ENCODE data around the gene ST8SIA4.
A peak's percentile ranks its signal among the peaks of the same experiment; 100 is the strongest.

ST8SIA4 gene

DNA sequence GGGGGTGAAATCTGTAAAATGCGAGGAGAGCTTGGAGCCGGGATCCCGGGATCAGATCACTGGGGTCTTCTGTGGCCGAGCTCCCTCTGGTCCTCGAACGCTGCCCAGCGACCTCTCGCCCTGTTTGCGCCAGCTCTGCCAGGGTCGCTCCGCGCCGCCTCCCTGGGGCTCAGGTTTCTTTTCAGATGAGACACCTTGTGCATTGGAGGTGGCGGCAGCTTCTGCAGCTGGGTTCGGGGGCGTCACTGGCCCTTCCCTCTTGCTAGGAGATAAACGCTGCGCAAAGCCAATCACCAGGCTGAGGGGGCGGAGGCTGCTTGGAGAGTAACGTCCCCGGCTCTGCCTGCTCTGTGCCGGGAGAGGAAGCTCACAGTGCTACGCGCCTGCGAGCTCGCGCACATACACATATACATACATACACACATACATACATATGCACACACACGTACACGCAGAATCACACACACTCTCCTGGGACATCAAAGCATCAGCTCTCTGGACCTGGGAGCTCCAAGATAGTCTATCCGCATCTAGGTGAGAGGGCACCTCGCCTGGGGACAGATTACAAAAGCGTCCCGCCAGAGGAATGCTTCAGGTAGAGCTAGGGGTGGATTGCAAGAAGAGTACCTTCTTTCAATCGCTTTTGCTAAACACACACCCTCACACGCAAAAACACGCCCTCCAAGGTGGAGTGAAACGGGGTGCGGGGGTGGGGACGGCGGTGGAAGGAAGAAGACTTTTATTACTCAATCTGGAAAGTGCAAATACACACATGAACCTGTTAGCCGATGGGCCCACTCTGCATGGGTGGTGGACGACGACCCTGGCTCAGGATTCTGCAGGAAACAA is at the start of gene ST8SIA4:
TSS of gene ST8SIA4 (minus strand) at position 244 of the 849 bp plus-strand sequence. CDS start 327 bp downstream, outside the sequence.
- no peaks in the 10 kb centered on the region for H3K27me3 ChIP-seq (ENCODE audit: insufficient read depth, low read length, poor library complexity, severe bottlenecking)
- peak within 1 kb of the TSS; percentile 99 for H3K9ac ChIP-seq (ENCODE audit: low read depth, low read length, poor library complexity, severe bottlenecking)

GRCh38 chr5:100950985-100951384 is 47.9 kb upstream of the ST8SIA4 start:
- Histone ChIP-seq H3K9ac (ENCODE audit: low read depth, low read length, poor library complexity, severe bottlenecking) (no peak overlapping the region), H4K20me1 (ENCODE audit: insufficient read depth, low read length, poor library complexity, severe bottlenecking) (no peaks in the 10 kb centered on the region), H3K9me3 (ENCODE audit: insufficient read depth, low read depth, low read length) (no peaks in the 10 kb centered on the region), H2AFZ (ENCODE audit: low read length) (no peak overlapping the region), H3K4me1 (ENCODE audit: insufficient read depth, low read length, poor library complexity, severe bottlenecking) (no peaks in the 10 kb centered on the region), H3K9me2 (replicated peaks; ENCODE audit: low read depth, low read length) (no peaks in the 10 kb centered on the region), H3K4me3 (ENCODE audit: low read length, poor library complexity, severe bottlenecking) (no peak overlapping the region), H3K4me2 (ENCODE audit: low read depth, low read length, poor library complexity, severe bottlenecking) (no peak overlapping the region), H3K27me3 (ENCODE audit: insufficient read depth, low read length, poor library complexity, severe bottlenecking) (no peaks in the 10 kb centered on the region), H3K79me2 (ENCODE audit: insufficient read depth, low read length) (no peaks in the 10 kb centered on the region), H3F3A (ENCODE audit: low read depth) (no peaks in the 10 kb centered on the region), H3K36me3 (ENCODE audit: insufficient read depth, low read length) (no peaks in the 10 kb centered on the region)
- TF ChIP-seq, protein P1, sequence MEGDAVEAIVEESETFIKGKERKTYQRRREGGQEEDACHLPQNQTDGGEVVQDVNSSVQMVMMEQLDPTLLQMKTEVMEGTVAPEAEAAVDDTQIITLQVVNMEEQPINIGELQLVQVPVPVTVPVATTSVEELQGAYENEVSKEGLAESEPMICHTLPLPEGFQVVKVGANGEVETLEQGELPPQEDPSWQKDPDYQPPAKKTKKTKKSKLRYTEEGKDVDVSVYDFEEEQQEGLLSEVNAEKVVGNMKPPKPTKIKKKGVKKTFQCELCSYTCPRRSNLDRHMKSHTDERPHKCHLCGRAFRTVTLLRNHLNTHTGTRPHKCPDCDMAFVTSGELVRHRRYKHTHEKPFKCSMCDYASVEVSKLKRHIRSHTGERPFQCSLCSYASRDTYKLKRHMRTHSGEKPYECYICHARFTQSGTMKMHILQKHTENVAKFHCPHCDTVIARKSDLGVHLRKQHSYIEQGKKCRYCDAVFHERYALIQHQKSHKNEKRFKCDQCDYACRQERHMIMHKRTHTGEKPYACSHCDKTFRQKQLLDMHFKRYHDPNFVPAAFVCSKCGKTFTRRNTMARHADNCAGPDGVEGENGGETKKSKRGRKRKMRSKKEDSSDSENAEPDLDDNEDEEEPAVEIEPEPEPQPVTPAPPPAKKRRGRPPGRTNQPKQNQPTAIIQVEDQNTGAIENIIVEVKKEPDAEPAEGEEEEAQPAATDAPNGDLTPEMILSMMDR (conservative IDR thresholded peaks at IDR 0.05; ENCODE audit: low read length): no peak
- TF ChIP-seq EZH2phosphoT487 (IDR thresholded peaks at IDR 0.05; ENCODE audit: borderline replicate concordance): no peak

More for the DNA sequence above, at the start of gene ST8SIA4:
- Histone ChIP-seq H3K79me2 (ENCODE audit: insufficient read depth, low read length) (peaks cover 42% of the 10 kb centered on the region), H2AFZ (ENCODE audit: low read length) (peak within 1 kb of the TSS; percentile 78), H3K9me2 (replicated peaks; ENCODE audit: low read depth, low read length) (no peaks in the 10 kb centered on the region), H3K4me1 (ENCODE audit: insufficient read depth, low read length, poor library complexity, severe bottlenecking) (peaks cover 27% of the 10 kb centered on the region), H4K20me1 (ENCODE audit: insufficient read depth, low read length, poor library complexity, severe bottlenecking) (peaks cover 5% of the 10 kb centered on the region), H3K9me3 (ENCODE audit: insufficient read depth, low read depth, low read length) (no peaks in the 10 kb centered on the region), H3F3A (ENCODE audit: low read depth) (peaks cover 7% of the 10 kb centered on the region), H3K4me2 (ENCODE audit: low read depth, low read length, poor library complexity, severe bottlenecking) (peak within 1 kb of the TSS; percentile 79), H3K4me3 (ENCODE audit: low read length, poor library complexity, severe bottlenecking) (peak within 1 kb of the TSS; percentile 79), H3K36me3 (ENCODE audit: insufficient read depth, low read length) (no peaks in the 10 kb centered on the region)
- TF ChIP-seq, protein P1 (conservative IDR thresholded peaks at IDR 0.05; ENCODE audit: low read length): no peak
- no peak for TF ChIP-seq EZH2phosphoT487 (IDR thresholded peaks at IDR 0.05; ENCODE audit: borderline replicate concordance)

DNA sequence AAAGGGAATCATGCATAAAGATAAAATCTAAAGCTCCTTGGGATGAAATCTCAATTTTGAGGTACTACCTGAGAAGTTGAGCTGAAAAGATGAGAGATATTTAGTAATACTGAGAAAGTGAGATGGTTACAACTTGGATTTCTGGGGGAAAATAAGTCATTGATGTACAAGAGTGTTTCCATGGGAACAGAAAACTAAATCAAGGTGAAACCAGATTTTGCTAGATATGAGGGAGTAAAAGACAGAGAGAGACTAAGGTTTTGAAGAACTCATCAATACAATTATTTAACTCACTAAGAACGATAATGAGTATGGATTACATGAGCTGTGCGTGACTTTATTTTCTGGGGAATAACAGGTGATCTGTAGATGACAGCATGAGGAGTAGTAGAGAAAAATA is 10.2 kb upstream of the ST8SIA4 start:
- TF ChIP-seq, protein P1 (conservative IDR thresholded peaks at IDR 0.05; ENCODE audit: low read length): no peak
- no peak for TF ChIP-seq EZH2phosphoT487 (IDR thresholded peaks at IDR 0.05; ENCODE audit: borderline replicate concordance)
- H3K4me3 ChIP-seq (ENCODE audit: low read length, poor library complexity, severe bottlenecking): no peak overlapping the region
- no peaks in the 10 kb centered on the region for H4K20me1 ChIP-seq (ENCODE audit: insufficient read depth, low read length, poor library complexity, severe bottlenecking)
- H3K9ac ChIP-seq (ENCODE audit: low read depth, low read length, poor library complexity, severe bottlenecking): no peak overlapping the region
- H3F3A ChIP-seq (ENCODE audit: low read depth): no peaks in the 10 kb centered on the region
- H3K4me1 ChIP-seq (ENCODE audit: insufficient read depth, low read length, poor library complexity, severe bottlenecking): peaks cover 6% of the 10 kb centered on the region
- H3K36me3 ChIP-seq (ENCODE audit: insufficient read depth, low read length): no peaks in the 10 kb centered on the region
- H2AFZ ChIP-seq (ENCODE audit: low read length): no peak overlapping the region
- H3K9me2 ChIP-seq (replicated peaks; ENCODE audit: low read depth, low read length): no peaks in the 10 kb centered on the region
- no peak overlapping the region for H3K4me2 ChIP-seq (ENCODE audit: low read depth, low read length, poor library complexity, severe bottlenecking)
- no peaks in the 10 kb centered on the region for H3K79me2 ChIP-seq (ENCODE audit: insufficient read depth, low read length)
- H3K27me3 ChIP-seq (ENCODE audit: insufficient read depth, low read length, poor library complexity, severe bottlenecking): no peaks in the 10 kb centered on the region
- no peaks in the 10 kb centered on the region for H3K9me3 ChIP-seq (ENCODE audit: insufficient read depth, low read depth, low read length)

Measured in Loucy (cell line).